Mammary epithelial cell (primary cell): ENCODE measurements around the gene JMJD1C.

ENCODE experiments used
- CTCF ChIP-seq, 2 donors: IDR thresholded peaks in 1 of 2; conservative IDR thresholded peaks in 1 of 2; 2 replicates each; pipeline ENCODE4 v1.5.1; 2011 to 2012; ENCODE audit warnings: inconsistent platforms in 2 of 2, low read length in 2 of 2, mild to moderate bottlenecking in 2 of 2, control low read depth in 1 of 2, low read depth in 1 of 2; ENCODE audit not compliant: insufficient read depth in 1 of 2; ENCODE audit errors: extremely low read depth in 1 of 2
- EZH2 ChIP-seq: IDR thresholded peaks from 2 replicates; pipeline ENCODE4 v1.6.1; 2012; ENCODE audit warnings: low read length, inconsistent platforms, borderline replicate concordance

GRCh38 chr10:63132651-63133055, 333.1 kb downstream of the JMJD1C start:
- TF ChIP-seq CTCF (conservative IDR thresholded peaks at IDR 0.05 in 1 of 2, IDR thresholded peaks at IDR 0.05 in 1 of 2; ENCODE audit: extremely low read depth in 1 of 2, insufficient read depth in 1 of 2, low read depth in 1 of 2, low read length in 2 of 2) (no peak), EZH2 (no peak)
